Colonic mucosa (tissue), 4 donors: ENCODE data around the gene RAB30. TPM values are rescaled to one million over a fixed set of nuclear protein-coding genes. Genes with fewer than 3 reads are reported as not detected.
"Not testable (repeated sequence)": the region's sequence is repeated elsewhere in the genome, so short reads cannot be mapped to it uniquely, and the experiment has no call there.

Experiments used
- DNase-seq: peaks from one replicate; pipeline ENCODE4 v3.0.0-alpha.2; 2020
- H3K27ac ChIP-seq: fragments of 200-600 bp; one replicate; pipeline ENCODE4 v1.8.0; 2021
- H3K27me3 ChIP-seq: fragments of 200-600 bp; one replicate; pipeline ENCODE4 v1.8.0; 2021
- H3K36me3 ChIP-seq: fragments of 200-600 bp; one replicate; pipeline ENCODE4 v1.8.0; 2021
- H3K4me1 ChIP-seq: fragments of 200-600 bp; one replicate; pipeline ENCODE4 v1.8.0; 2021; ENCODE audit warnings: mild to moderate bottlenecking
- H3K4me3 ChIP-seq: fragments of 200-600 bp; one replicate; pipeline ENCODE4 v1.8.0; 2021
- H3K9ac ChIP-seq, 2 donors: one replicate each; pipeline ENCODE4 v1.7.0; 2013; ENCODE audit warnings: control low read depth in 2 of 2, low read depth in 2 of 2, low read length in 2 of 2
- H3K9me3 ChIP-seq: fragments of 200-600 bp; one replicate; pipeline ENCODE4 v1.8.0; 2021
- CTCF ChIP-seq: fragments of 200-600 bp; IDR thresholded peaks from one replicate; pipeline ENCODE4 v1.8.0; 2022; ENCODE audit warnings: antibody characterized with exemption, mild to moderate bottlenecking
- intact Hi-C: fragments of 100-400 bp; cut with DNase I; formaldehyde crosslinking; loops from one replicate; pipeline ENCODE4 v1.14.1; 2022
- total RNA-seq, 2 donors: library from RNA; stranded (reverse); fragmentation: NEBNext Ultra II Directional in 1 of 2; extraction: Animal tissue kit (Norgen Biotek cat#: 25700) in 1 of 2; gene quantifications; one replicate each; pipeline ENCODE4 v1.2.1, GENCODE V29; 2021
- donor health status: healthy.
- donor health status: DM: no; HTN: no; CAD: no.
- donor health status: DM: no; HTN: no; CAD: no.

The RAB30 gene
- total RNA-seq, 2 donors from 2014 or later: 6.3 to 16.9 TPM

GRCh38 chr11:82975882-82976281 lies 95.8 kb downstream of the RAB30 start:
- Histone ChIP-seq H3K36me3 (no peaks in the 10 kb centered on the region), H3K9me3 (no peaks in the 10 kb centered on the region), H3K27me3 (no peaks in the 10 kb centered on the region), H3K4me1 (no peaks in the 10 kb centered on the region), H3K4me3 (no peak overlapping the region), H3K9ac (no peak overlapping the region), H3K27ac (no peak overlapping the region)
- intact Hi-C loops: no loop called here
- no peak for TF ChIP-seq CTCF
- DNase-seq: no peak

- intact Hi-C loops: no loop called here
- no peak for DNase-seq
- no peak for TF ChIP-seq CTCF
These were observed 96.8 kb downstream of the RAB30 start for GRCh38 chr11:82974851-82975250.

DNA sequence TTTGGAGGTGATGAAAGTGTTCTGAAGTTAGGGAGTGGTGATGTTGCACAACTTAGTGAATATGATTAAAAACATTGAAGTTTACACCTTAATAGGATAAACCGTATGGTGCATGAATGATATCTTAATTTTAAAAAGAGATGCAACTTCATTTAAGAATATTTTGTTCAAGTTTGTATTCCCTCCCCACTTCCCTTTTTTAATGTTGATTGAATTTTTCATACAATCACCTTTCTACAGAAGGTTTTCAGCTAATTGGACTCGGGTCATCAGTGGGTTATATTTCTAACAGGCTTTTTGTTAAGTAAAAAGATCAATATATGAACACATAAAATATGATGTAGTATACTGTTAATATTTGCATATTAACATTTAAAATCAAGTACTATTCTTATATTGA lies 97.6 kb downstream of the RAB30 start:
- H3K27ac ChIP-seq: no peak overlapping the region
- no peaks in the 10 kb centered on the region for H3K9me3 ChIP-seq
- DNase-seq: no peak
- intact Hi-C loops: no loop called here
- H3K4me1 ChIP-seq: no peaks in the 10 kb centered on the region
- TF ChIP-seq CTCF: no peak
- H3K27me3 ChIP-seq: no peaks in the 10 kb centered on the region
- no peak overlapping the region for H3K4me3 ChIP-seq
- H3K9ac ChIP-seq: no peak overlapping the region
- no peaks in the 10 kb centered on the region for H3K36me3 ChIP-seq

More at GRCh38 chr11:82974851-82975250, 96.8 kb downstream of the RAB30 start:
- no peak overlapping the region for H3K4me3 ChIP-seq
- no peaks in the 10 kb centered on the region for H3K27me3 ChIP-seq
- H3K9me3 ChIP-seq: no peaks in the 10 kb centered on the region
- no peaks in the 10 kb centered on the region for H3K4me1 ChIP-seq
- no peak overlapping the region for H3K9ac ChIP-seq
- H3K27ac ChIP-seq: no peak overlapping the region
- H3K36me3 ChIP-seq: no peaks in the 10 kb centered on the region

DNA sequence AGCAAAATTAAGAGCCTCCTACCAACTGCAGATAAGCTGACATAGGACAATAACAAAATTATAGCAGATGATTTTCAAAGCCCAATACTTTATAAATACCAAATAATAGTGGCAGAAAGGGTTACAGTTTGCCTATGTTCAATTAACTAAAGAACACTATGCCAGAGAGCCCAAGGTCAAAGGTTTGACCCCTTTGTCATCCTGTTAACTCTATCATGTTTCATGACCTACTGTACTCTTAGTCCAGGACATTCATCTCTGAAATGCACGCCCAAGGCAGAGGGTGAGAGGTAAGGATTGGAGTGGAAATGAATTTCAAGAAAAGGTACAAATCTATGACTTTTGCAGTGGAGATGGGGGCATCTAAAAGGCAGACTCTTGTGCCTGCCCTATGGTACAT lies 99.6 kb downstream of the RAB30 start:
- Histone ChIP-seq H3K27ac (no peak overlapping the region), H3K9ac (no peak overlapping the region), H3K27me3 (no peaks in the 10 kb centered on the region), H3K9me3 (no peaks in the 10 kb centered on the region), H3K4me1 (no peaks in the 10 kb centered on the region), H3K4me3 (no peak overlapping the region), H3K36me3 (no peaks in the 10 kb centered on the region)
- intact Hi-C loops: no loop called here
- DNase-seq: no peak
- no peak for TF ChIP-seq CTCF

DNA sequence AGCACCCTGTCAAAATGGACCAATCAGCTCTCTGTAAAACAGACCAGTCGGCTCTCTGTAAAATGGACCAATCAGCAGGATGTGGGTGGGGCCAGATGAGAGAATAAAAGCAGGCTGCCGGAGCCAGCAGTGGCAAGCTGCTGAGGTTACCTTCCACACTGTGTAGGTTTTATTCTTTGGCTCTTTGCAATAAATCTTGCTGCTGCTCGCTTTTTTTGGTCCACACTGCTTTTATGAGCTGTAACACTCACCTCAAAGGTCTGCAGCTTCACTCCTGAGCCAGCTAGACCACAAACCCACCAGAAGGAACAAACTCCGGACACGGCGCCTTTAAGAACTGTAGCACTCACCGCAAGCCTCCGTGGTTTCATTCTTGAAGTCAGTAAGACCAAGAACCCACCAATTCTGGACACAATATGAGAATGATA lies 100.2 kb downstream of the RAB30 start:
- H3K27ac ChIP-seq, H3K4me1 ChIP-seq, H3K27me3 ChIP-seq, intact Hi-C loops, H3K9me3 ChIP-seq, H3K4me3 ChIP-seq, H3K36me3 ChIP-seq, H3K9ac ChIP-seq, DNase-seq: not testable (repeated sequence)

DNA sequence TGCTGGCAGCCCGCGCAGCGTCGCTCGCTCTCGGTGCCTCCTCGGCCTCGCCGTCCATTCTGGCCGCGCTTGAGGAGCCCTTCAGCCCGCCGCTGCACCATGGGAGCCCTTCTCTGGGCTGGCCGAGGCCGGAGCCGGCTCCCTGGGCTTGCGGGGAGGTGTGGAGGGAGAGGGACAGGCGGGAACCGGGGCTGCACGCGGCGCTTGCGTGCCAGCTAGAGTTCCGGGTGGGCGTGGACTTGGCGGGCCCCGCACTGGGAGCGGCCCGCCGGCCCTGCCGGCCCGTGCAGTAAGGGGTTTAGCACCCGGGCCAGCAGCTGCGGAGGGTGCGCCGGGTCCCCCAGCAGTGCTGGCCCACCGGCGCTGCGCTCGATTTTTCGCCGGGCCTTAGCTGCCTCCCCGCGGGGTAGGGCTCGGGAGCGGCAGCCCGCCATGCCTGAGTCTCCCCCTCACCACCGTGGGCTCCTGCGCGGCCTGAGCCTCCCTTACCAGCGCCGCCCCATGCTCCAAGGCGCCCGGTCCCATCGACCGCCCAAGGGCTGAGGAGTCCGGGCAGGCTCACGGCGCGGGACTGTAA lies 101.1 kb downstream of the RAB30 start:
- H3K27me3 ChIP-seq, H3K27ac ChIP-seq, H3K9me3 ChIP-seq, intact Hi-C loops, H3K36me3 ChIP-seq, H3K4me1 ChIP-seq, H3K4me3 ChIP-seq, H3K9ac ChIP-seq, DNase-seq: not testable (repeated sequence)
